ENCODE results near the gene PRKCE.

DNA sequence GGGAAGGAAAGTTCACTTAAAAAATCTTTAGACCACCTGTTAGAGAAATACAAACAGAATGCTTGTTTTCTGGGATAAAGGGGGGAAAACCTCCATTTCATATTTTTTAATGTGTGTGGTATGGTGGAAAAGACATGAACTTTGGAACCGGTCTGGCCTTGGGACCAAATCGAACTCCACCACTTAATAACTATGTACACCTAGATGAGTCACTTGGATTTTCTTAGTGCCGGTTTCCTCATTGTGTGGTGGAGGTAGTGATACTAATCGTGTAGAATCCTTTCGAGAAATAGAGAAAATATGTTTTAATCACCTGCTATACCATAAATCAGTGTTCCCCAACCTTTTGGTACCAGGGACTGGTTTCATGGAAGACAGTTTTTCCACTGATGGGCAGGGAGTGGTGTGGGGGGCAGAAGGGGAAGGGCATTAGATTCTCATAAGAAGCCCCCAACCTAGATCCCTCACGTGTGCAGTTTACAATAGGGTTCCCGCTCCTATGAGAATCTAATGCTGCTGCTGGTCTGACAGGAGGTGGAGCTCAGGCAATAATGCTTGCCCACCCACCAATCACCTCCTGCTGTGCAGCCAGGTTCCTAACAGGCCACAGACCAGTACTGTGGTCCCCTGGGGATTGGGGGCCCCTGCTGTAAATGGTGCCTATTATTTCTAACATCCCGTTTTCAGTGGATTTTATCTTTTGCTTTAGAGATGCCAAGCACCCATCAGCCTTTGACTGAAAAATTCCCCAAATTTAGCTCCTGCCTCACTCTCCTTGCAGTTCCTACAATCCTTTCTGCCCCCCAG lies 308.8 kb downstream of the PRKCE start:
- no peak for TF ChIP-seq POLR2A (IDR thresholded peaks at IDR 0.05)
- TF ChIP-seq, protein P1, sequence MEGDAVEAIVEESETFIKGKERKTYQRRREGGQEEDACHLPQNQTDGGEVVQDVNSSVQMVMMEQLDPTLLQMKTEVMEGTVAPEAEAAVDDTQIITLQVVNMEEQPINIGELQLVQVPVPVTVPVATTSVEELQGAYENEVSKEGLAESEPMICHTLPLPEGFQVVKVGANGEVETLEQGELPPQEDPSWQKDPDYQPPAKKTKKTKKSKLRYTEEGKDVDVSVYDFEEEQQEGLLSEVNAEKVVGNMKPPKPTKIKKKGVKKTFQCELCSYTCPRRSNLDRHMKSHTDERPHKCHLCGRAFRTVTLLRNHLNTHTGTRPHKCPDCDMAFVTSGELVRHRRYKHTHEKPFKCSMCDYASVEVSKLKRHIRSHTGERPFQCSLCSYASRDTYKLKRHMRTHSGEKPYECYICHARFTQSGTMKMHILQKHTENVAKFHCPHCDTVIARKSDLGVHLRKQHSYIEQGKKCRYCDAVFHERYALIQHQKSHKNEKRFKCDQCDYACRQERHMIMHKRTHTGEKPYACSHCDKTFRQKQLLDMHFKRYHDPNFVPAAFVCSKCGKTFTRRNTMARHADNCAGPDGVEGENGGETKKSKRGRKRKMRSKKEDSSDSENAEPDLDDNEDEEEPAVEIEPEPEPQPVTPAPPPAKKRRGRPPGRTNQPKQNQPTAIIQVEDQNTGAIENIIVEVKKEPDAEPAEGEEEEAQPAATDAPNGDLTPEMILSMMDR (IDR thresholded peaks at IDR 0.05): no peak

Data from body of pancreas (tissue), 4 donors.